IMR-90 (cell line): ENCODE measurements around the gene GPR153. TPM values are rescaled to one million over a fixed set of nuclear protein-coding genes. Genes with fewer than 3 reads are reported as not detected.

Experiments
- ATAC-seq: fragments of 200-7000 bp; cut with Tn5 transposase; 2 replicates; pipeline ENCODE4 v1.9.1; 2020; ENCODE audit warnings: low read depth, mild to moderate bottlenecking, moderate library complexity
- BruUV-seq: library from RNA; stranded (reverse); fragments of 400-500 nt; replicated peaks from 2 replicates; lab custom pipeline; 2021; lab: Mats Ljungman, UMichigan
- CTCF ChIA-PET: fragments of 300-600 bp; formaldehyde crosslinking; extraction: SDS; loops from one replicate; lab custom pipeline; 2021; ENCODE audit warnings: antibody characterized with exemption; lab: Yijun Ruan, JAX
- POLR2A ChIA-PET: fragments of 300-600 bp; sonication (Branson Sonifier 250); formaldehyde crosslinking; loops from one replicate; lab custom pipeline; 2022; ENCODE audit warnings: antibody characterized with exemption; ENCODE audit not compliant: unreplicated experiment; lab: Charles Lee
- DNase-seq: peaks from one replicate; pipeline ENCODE4 v3.0.0; 2013
- H2AFZ ChIP-seq: replicated peaks from 2 replicates; pipeline ENCODE3; 2013; ENCODE audit warnings: low read length, mild to moderate bottlenecking; ENCODE audit not compliant: poor library complexity
- H2AK5ac ChIP-seq: 2 replicates; pipeline ENCODE4 v1.6.1; 2013; ENCODE audit warnings: low read depth, low read length, inconsistent platforms
- H2AK9ac ChIP-seq: replicated peaks from 2 replicates; pipeline ENCODE3; 2013; ENCODE audit warnings: mild to moderate bottlenecking, low read depth, low read length, moderate library complexity; ENCODE audit not compliant: poor library complexity
- H2BK120ac ChIP-seq: 2 replicates; pipeline ENCODE4 v1.6.1; 2013; ENCODE audit warnings: low read depth, low read length, inconsistent platforms
- H2BK15ac ChIP-seq: 3 replicates; pipeline ENCODE4 v1.6.1; 2013; ENCODE audit warnings: low read depth, low read length, inconsistent platforms
- H2BK20ac ChIP-seq: 2 replicates; pipeline ENCODE4 v1.6.1; 2013; ENCODE audit warnings: low read depth, mild to moderate bottlenecking, inconsistent platforms, low read length, moderate library complexity
- H2BK5ac ChIP-seq: 2 replicates; pipeline ENCODE4 v1.6.1; 2013; ENCODE audit warnings: mild to moderate bottlenecking, low read depth, low read length, inconsistent platforms; ENCODE audit not compliant: poor library complexity, severe bottlenecking
- H3K14ac ChIP-seq: replicated peaks from 2 replicates; pipeline ENCODE4 v1.6.1; 2013; ENCODE audit warnings: low read depth, low read length, inconsistent platforms
- H3K18ac ChIP-seq: 2 replicates; pipeline ENCODE4 v1.6.1; 2013; ENCODE audit warnings: low read depth, low read length, control low read depth
- H3K23ac ChIP-seq: 2 replicates; pipeline ENCODE4 v1.6.1; 2013; ENCODE audit warnings: low read depth, low read length, inconsistent platforms
- H3K27ac ChIP-seq: 2 replicates; pipeline ENCODE4 v1.5.1; 2013; ENCODE audit warnings: mild to moderate bottlenecking, control low read depth, low read length; ENCODE audit not compliant: insufficient read depth
- H3K27me3 ChIP-seq: 2 replicates; pipeline ENCODE4 v1.6.1; 2013; ENCODE audit warnings: low read length; ENCODE audit not compliant: control insufficient read depth, insufficient read depth
- H3K36me3 ChIP-seq: 2 replicates; pipeline ENCODE4 v1.6.1; 2013; ENCODE audit warnings: low read length, mixed read lengths; ENCODE audit not compliant: control insufficient read depth, insufficient read depth
- H3K4ac ChIP-seq: 2 replicates; pipeline ENCODE4 v1.6.1; 2013; ENCODE audit warnings: low read depth, low read length, inconsistent platforms
- H3K4me1 ChIP-seq: 2 replicates; pipeline ENCODE4 v1.6.1; 2013; ENCODE audit warnings: low read length, mixed read lengths; ENCODE audit not compliant: control insufficient read depth, insufficient read depth
- H3K4me2 ChIP-seq: 2 replicates; pipeline ENCODE4 v1.6.1; 2013; ENCODE audit warnings: low read depth, mild to moderate bottlenecking, control low read depth, low read length, moderate library complexity
- H3K4me3 ChIP-seq: 2 replicates; pipeline ENCODE4 v1.5.1; 2013; ENCODE audit warnings: low read depth, mild to moderate bottlenecking, control low read depth, low read length, moderate library complexity; ENCODE audit not compliant: insufficient read depth
- H3K56ac ChIP-seq: 2 replicates; pipeline ENCODE4 v1.6.1; 2013; ENCODE audit warnings: low read length, inconsistent platforms; ENCODE audit not compliant: insufficient read depth; ENCODE audit errors: extremely low read depth
- H3K79me1 ChIP-seq, 2 experiments: 2 replicates each; pipeline ENCODE4 v1.6.1; 2013; ENCODE audit warnings: low read length in 2 of 2, inconsistent platforms in 1 of 2, low read depth in 1 of 2
- H3K9ac ChIP-seq: 2 replicates; pipeline ENCODE4 v1.6.1; 2013; ENCODE audit warnings: low read depth, low read length, control low read depth
- H3K9me1 ChIP-seq: 2 replicates; pipeline ENCODE4 v1.6.1; 2013; ENCODE audit warnings: low read length, inconsistent platforms; ENCODE audit not compliant: insufficient read depth
- H3K9me3 ChIP-seq: 2 replicates; pipeline ENCODE4 v1.6.1; 2013; ENCODE audit warnings: low read length; ENCODE audit not compliant: control insufficient read depth, insufficient read depth
- H4K20me1 ChIP-seq: 2 replicates; pipeline ENCODE4 v1.6.1; 2013; ENCODE audit warnings: low read length, inconsistent platforms; ENCODE audit not compliant: insufficient read depth
- H4K5ac ChIP-seq: 2 replicates; pipeline ENCODE4 v1.6.1; 2013; ENCODE audit warnings: mild to moderate bottlenecking, low read depth, low read length, control low read depth
- H4K8ac ChIP-seq, 2 experiments: 2 replicates each; pipeline ENCODE4 v1.6.1; 2013; ENCODE audit warnings: low read depth in 2 of 2, low read length in 2 of 2, control low read depth in 1 of 2, inconsistent platforms in 1 of 2
- H4K91ac ChIP-seq: 2 replicates; pipeline ENCODE4 v1.6.1; 2013; ENCODE audit warnings: low read depth, low read length, inconsistent platforms; ENCODE audit not compliant: insufficient read depth
- NFE2L2 ChIP-seq: fragments of 150-350 bp; IDR thresholded peaks from 2 replicates; pipeline ENCODE4 v1.6.1; 2016; ENCODE audit warnings: low read depth, mild to moderate bottlenecking, low read length
- RAD21 ChIP-seq: IDR thresholded peaks from 2 replicates; pipeline ENCODE4 v1.6.1; 2012; ENCODE audit warnings: low read length, improper control_type of control experiment
- WGBS, 2 experiments: methylation state at CpG; one replicate each; pipeline versions ENCODE4 v1.1.5 to v1.1.7; 2013; ENCODE audit warnings: missing lambda C conversion rate in 2 of 2; ENCODE audit not compliant: insufficient read length in 1 of 2; ENCODE audit errors: extremely low coverage in 2 of 2; 5-methylcytosine and 5-hydroxymethylcytosine counted together
- dilution Hi-C: fragments of 300-500 bp; cut with HindIII; formaldehyde crosslinking; loops from one replicate; pipeline ENCODE4 v1.14.3; 2018; ENCODE audit warnings: low sequenced_read_pairs; ENCODE audit not compliant: unreplicated experiment
- in situ Hi-C: fragments of 300-500 bp; cut with MboI; formaldehyde crosslinking; loops from 3 replicates; pipeline ENCODE4 v1.14.3; 2019; ENCODE audit warnings: low sequenced_read_pairs, inconsistent platforms, mixed read lengths
- intact Hi-C: fragments of 100-400 bp; cut with micrococcal nuclease; formaldehyde crosslinking; loops from 2 replicates; pipeline ENCODE4 v1.10.0; 2022
- polyA plus RNA-seq, 3 experiments: library from polyadenylated mRNA; depleted of rRNA; stranded (reverse); fragments of >200 nt; gene quantifications; 2 replicates each; pipeline ENCODE4 v1.2.3, GENCODE V29; 2012; ENCODE audit warnings: low replicate concordance in 1 of 3
- total RNA-seq: library from RNA; depleted of rRNA; stranded (reverse); fragments of >200 nt; gene quantifications from 2 replicates; pipeline ENCODE4 v1.2.3, GENCODE V29; 2012

GPR153 gene
- total and polyA plus RNA-seq, 2 of the 4 experiments (the other 2 are of a cell fraction): 1.8 to 5.2 TPM

GRCh38 chr1:6279066-6279465, 18.2 kb upstream of the GPR153 start:
- in situ Hi-C loops (no loop called here), dilution Hi-C loops (no loop called here), intact Hi-C loops (no loop called here)
- Histone ChIP-seq H2BK15ac (no peak overlapping the region), H2BK5ac (no peak overlapping the region), H4K91ac (no peak overlapping the region), H3K27ac (no peak overlapping the region), H3K9me3 (no peaks in the 10 kb centered on the region), H3K56ac (no peak overlapping the region), H2BK20ac (no peak overlapping the region), H2AK9ac (peak overlapping the region; percentile 61), H2BK120ac (no peak overlapping the region), H4K5ac (no peak overlapping the region), H3K23ac (no peak overlapping the region), H3K4me2 (no peak overlapping the region), H3K36me3 (no peaks in the 10 kb centered on the region), H3K9ac (no peak overlapping the region), H3K4me3 (no peak overlapping the region), H2AK5ac (no peak overlapping the region), H3K27me3 (no peaks in the 10 kb centered on the region), H3K4ac (no peak overlapping the region), H4K20me1 (no peaks in the 10 kb centered on the region; the same call in 1 of the 2 replicates), H3K79me1 (peaks cover 0 to 15% of the 10 kb centered on the region in 2 experiments; a peak in 2 of 4 replicates), H3K9me1 (peaks cover 6% of the 10 kb centered on the region; the same call in 1 of the 2 replicates), H3K4me1 (peaks cover 14% of the 10 kb centered on the region), H4K8ac (no peak overlapping the region), H2AFZ (no peak overlapping the region), H3K14ac (no peak overlapping the region), H3K18ac (no peak overlapping the region)
- no TSS peak for BruUV-seq
- POLR2A ChIA-PET: no interaction called here
- no peak for ATAC-seq
- TF ChIP-seq RAD21 (no peak), NFE2L2 (no peak)
- no peak for DNase-seq
- WGBS, 2 experiments: 96% methylated on average over 9 of the region's 10 CpGs; no CpG with 5 or more reads in 1 of the 2 experiments
- CTCF ChIA-PET: no interaction called here
